T-helper 2 cell treated with Interferon-gamma antibody and Interleukin-4, amounts not matched to agents 5 μg/mL and 100 μg/mL, for 36 hours (primary cell): ENCODE measurements around the gene KRTAP12-1.
"Not testable (repeated sequence)": the region's sequence is repeated elsewhere in the genome, so short reads cannot be mapped to it uniquely, and the experiment has no call there.

ENCODE experiments used
- DNase-seq: peaks from one replicate; pipeline ENCODE4 v3.0.0; 2021; ENCODE audit warnings: low spot score
- H3K27ac Mint-ChIP-seq: one replicate; pipeline ENCODE4 v1.8.0; 2021; ENCODE audit warnings: mild to moderate bottlenecking, mixed read lengths
- H3K27me3 Mint-ChIP-seq: one replicate; pipeline ENCODE4 v1.8.0; 2021; ENCODE audit warnings: low read depth, mixed read lengths
- H3K36me3 Mint-ChIP-seq: one replicate; pipeline ENCODE4 v1.8.0; 2021; ENCODE audit warnings: low read depth, mixed read lengths
- H3K4me1 Mint-ChIP-seq: one replicate; pipeline ENCODE4 v1.8.0; 2021; ENCODE audit warnings: low read depth, mixed read lengths
- H3K4me3 Mint-ChIP-seq: one replicate; pipeline ENCODE4 v1.8.0; 2022; ENCODE audit warnings: mild to moderate bottlenecking, moderate library complexity, mixed read lengths
- H3K9me3 Mint-ChIP-seq: one replicate; pipeline ENCODE4 v1.8.0; 2021; ENCODE audit warnings: mixed read lengths

KRTAP12-1 gene

GRCh38 chr21:44684483-44684882 is 2.5 kb upstream of the KRTAP12-1 start:
- Mint-ChIP-seq H3K27me3 (peaks cover 14% of the 10 kb centered on the region), H3K9me3 (no peaks in the 10 kb centered on the region), H3K4me3 (no peak overlapping the region), H3K27ac (no peak overlapping the region), H3K36me3 (no peaks in the 10 kb centered on the region), H3K4me1 (peaks cover 8% of the 10 kb centered on the region)
- DNase-seq, result peak; percentile 0

DNA sequence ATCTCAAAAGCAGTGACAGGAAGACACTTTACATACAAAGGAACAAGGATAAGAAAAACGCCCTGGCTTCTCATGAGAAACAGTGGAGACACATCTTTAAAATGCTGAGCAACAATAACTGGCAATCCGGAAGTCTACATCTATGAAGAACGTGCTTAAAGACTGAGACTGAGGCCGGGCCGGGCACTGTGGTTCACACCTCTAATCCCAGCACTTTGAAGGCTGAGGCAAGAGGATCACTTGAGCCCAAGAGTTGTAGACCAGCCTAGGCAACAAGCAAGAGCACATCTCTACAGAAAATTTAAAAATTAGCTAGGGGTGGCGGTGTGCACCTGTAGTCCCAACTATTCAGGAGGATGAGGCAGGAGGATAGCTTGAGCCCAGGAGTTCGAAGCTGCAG is 2.1 kb upstream of the KRTAP12-1 start:
- Mint-ChIP-seq H3K9me3 (no peaks in the 10 kb centered on the region), H3K4me1 (peaks cover 8% of the 10 kb centered on the region), H3K27ac (no peak overlapping the region), H3K36me3 (no peaks in the 10 kb centered on the region), H3K27me3 (peaks cover 17% of the 10 kb centered on the region), H3K4me3 (no peak overlapping the region)
- peak; percentile 0 for DNase-seq

- H3K36me3 Mint-ChIP-seq, result no peaks in the 10 kb centered on the region
- peaks cover 17% of the 10 kb centered on the region for H3K27me3 Mint-ChIP-seq
- H3K9me3 Mint-ChIP-seq, result no peaks in the 10 kb centered on the region
- H3K27ac Mint-ChIP-seq, result no peak overlapping the region
- DNase-seq, result peak; percentile 1
- H3K4me1 Mint-ChIP-seq, result peaks cover 8% of the 10 kb centered on the region
- H3K4me3 Mint-ChIP-seq, result no peak overlapping the region
Observed at GRCh38 chr21:44682580-44683151, 703 bp upstream of the KRTAP12-1 start.

DNA sequence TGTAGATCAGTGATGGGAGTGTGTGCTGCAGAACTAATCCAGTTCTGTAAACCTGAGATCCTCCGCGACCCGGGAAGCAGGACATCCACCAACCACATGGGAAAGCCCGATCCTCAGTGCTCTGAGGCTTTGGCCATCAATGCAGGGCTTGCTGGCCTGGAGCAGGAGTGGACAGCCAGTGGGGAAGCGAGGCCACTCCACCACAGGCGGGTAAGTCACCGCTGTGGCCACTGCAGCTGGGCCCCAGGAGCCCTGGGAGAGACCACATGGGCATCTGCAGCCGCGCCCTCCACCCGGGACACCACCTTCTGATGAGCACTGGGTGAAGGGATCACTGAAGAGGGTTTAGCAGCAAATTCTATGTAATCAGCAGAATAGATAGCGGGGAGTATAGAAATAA is 811 bp downstream of the KRTAP12-1 start:
- peaks cover 17% of the 10 kb centered on the region for H3K27me3 Mint-ChIP-seq
- no peak for DNase-seq
- H3K4me3 Mint-ChIP-seq, result no peak overlapping the region
- H3K4me1 Mint-ChIP-seq, result peaks cover 5% of the 10 kb centered on the region
- H3K36me3 Mint-ChIP-seq, result no peaks in the 10 kb centered on the region
- no peaks in the 10 kb centered on the region for H3K9me3 Mint-ChIP-seq
- H3K27ac Mint-ChIP-seq, result no peak overlapping the region

DNA sequence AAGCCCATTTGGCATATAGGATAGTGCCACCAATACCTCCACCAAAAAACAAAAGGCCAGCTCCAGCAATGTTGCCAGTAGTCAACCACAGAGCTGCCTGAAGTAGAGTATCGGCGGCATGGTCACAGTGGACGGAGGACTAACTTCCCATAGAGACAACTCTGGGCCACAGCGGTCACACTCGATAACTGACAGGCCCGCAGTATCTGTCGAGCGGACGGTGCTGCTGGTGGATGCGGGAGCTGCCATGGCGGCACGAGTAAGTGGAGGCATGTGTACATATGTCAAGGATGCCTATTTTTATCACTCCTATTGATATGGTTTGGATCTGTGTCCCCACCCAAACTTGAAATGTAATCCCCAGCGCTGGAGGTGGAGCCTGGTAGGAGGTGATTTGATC is 4.1 kb downstream of the KRTAP12-1 start:
- Mint-ChIP-seq H3K4me3 (no peak overlapping the region), H3K36me3 (no peaks in the 10 kb centered on the region), H3K9me3 (peaks cover 14% of the 10 kb centered on the region), H3K27ac (no peak overlapping the region), H3K4me1 (no peaks in the 10 kb centered on the region), H3K27me3 (peaks cover 20% of the 10 kb centered on the region)
- no peak for DNase-seq

- no peak overlapping the region for H3K4me3 Mint-ChIP-seq
- no peaks in the 10 kb centered on the region for H3K36me3 Mint-ChIP-seq
- H3K9me3 Mint-ChIP-seq, result peaks cover 44% of the 10 kb centered on the region
- DNase-seq, result no peak
- peaks cover 21% of the 10 kb centered on the region for H3K27me3 Mint-ChIP-seq
- no peak overlapping the region for H3K27ac Mint-ChIP-seq
- no peaks in the 10 kb centered on the region for H3K4me1 Mint-ChIP-seq
Observed at GRCh38 chr21:44671911-44672310, 10.1 kb downstream of the KRTAP12-1 start.

DNA sequence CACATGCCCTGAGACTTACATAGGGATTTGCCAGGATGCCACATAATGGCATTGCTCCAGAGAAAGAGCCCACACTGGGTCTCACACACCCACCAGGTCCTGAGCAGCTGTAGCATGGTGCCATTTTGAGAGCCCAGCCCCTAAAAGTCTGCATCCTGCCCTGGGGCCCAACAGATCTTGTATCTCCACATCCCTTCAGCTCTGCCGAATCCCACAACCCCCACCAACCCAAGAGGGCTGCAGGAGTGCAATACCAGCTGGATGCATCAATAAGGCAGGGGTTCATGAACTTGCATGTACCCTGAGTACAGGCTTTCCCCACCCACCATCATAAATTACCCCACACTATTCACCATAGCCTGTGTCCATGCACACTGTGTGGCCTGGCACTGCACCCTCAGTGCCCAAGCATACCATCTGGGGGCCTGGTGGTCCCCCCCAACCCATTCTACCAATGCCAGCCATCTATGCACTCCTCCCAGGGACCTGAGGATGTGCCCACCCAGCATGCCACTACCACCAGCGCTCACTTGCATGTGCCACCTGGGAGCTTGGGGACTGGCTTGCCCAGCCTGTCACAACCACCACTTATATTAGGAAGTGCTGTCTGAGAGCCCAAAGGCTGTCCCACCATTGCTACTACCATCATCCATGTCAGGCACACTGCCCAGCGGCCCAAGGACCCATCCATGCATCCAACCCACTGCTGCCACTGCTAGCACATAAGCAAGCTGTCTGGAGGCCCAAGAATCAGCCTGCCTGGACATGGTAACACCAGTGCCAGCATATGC is 11.1 kb downstream of the KRTAP12-1 start:
- Mint-ChIP-seq H3K4me1 (no peaks in the 10 kb centered on the region), H3K27me3 (peaks cover 23% of the 10 kb centered on the region), H3K4me3 (no peak overlapping the region), H3K36me3 (no peaks in the 10 kb centered on the region), H3K9me3 (peaks cover 42% of the 10 kb centered on the region), H3K27ac (no peak overlapping the region)
- DNase-seq, result no peak

- Mint-ChIP-seq H3K9me3 (peaks cover 27% of the 10 kb centered on the region), H3K36me3 (no peaks in the 10 kb centered on the region), H3K27me3 (peaks cover 31% of the 10 kb centered on the region), H3K4me1 (no peaks in the 10 kb centered on the region), H3K4me3 (no peak overlapping the region), H3K27ac (no peak overlapping the region)
- DNase-seq, result no peak
Observed at GRCh38 chr21:44667612-44668011, 14.4 kb downstream of the KRTAP12-1 start.

GRCh38 chr21:44666401-44667320 is 15.3 kb downstream of the KRTAP12-1 start, which contains the start of gene KRTAP12-2:
Gene KRTAP12-2 (minus strand): TSS chr21:44666927. CDS start chr21:44666886, 41 bp downstream.
- H3K4me3 Mint-ChIP-seq, result no peak within 1 kb of the TSS
- H3K9me3 Mint-ChIP-seq, result peaks cover 22% of the 10 kb centered on the region
- H3K27me3 Mint-ChIP-seq, result peaks cover 34% of the 10 kb centered on the region
- H3K36me3 Mint-ChIP-seq, result no peaks in the 10 kb centered on the region
- H3K27ac Mint-ChIP-seq, result no peak within 1 kb of the TSS
- DNase-seq, result no peak
- H3K4me1 Mint-ChIP-seq, result no peaks in the 10 kb centered on the region

DNA sequence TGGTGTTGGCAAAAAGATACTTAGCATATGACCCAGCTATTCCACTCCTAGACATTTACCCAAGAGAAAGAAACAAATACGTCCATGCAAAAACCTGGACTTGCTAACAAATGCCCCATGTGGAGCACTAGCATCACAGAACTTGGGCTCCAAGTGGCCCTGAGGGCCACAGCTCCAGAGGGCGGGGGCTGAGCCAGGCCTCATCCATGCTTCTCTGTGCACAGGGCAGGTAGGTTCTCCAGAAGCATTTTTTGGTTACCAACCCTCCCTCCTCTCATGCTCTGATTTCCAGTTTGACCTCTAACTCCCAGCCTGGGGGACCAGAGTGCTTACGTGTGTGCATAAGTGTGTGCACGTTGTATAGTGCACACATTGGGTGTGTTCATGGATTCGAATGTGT is 17.3 kb downstream of the KRTAP12-1 start:
- Mint-ChIP-seq H3K36me3 (no peaks in the 10 kb centered on the region), H3K9me3 (peaks cover 10% of the 10 kb centered on the region), H3K27me3 (peaks cover 40% of the 10 kb centered on the region), H3K27ac (no peak overlapping the region), H3K4me1 (peaks cover 2% of the 10 kb centered on the region), H3K4me3 (no peak overlapping the region)
- no peak for DNase-seq

- not testable (repeated sequence) for H3K27ac Mint-ChIP-seq, H3K4me3 Mint-ChIP-seq, DNase-seq
- H3K9me3 Mint-ChIP-seq, result peaks cover 30% of the 10 kb centered on the region
- peaks cover 33% of the 10 kb centered on the region for H3K4me1 Mint-ChIP-seq
- peaks cover 21% of the 10 kb centered on the region for H3K36me3 Mint-ChIP-seq
- H3K27me3 Mint-ChIP-seq, result peaks cover 30% of the 10 kb centered on the region
Observed at GRCh38 chr21:44661567-44661966, 20.4 kb downstream of the KRTAP12-1 start.

GRCh38 chr21:44658913-44659595 is 22.9 kb downstream of the KRTAP12-1 start:
- Mint-ChIP-seq H3K27me3 (peaks cover 21% of the 10 kb centered on the region), H3K27ac (peak overlapping the region; percentile 93), H3K36me3 (peaks cover 31% of the 10 kb centered on the region), H3K4me3 (peak overlapping the region; percentile 54), H3K9me3 (peaks cover 36% of the 10 kb centered on the region), H3K4me1 (peaks cover 39% of the 10 kb centered on the region)
- DNase-seq, result no peak

DNA sequence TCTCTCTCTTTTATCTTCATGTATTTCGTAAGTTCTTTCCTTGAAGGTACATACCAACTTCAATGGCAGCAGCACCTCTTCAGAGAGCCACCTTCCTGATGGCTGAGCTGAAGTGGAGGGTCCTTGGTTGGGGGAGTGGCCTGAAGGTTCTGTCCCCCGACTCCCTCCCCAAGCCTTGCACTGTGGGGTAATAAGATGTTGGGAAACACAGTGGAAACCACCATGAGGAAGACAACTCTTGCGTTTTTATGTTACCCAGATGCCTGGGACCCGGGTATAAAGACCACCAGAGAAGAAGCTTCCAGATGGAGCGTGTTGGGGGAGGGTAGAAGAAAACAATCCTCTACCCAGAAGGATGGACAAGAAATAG is 23.4 kb downstream of the KRTAP12-1 start:
- Mint-ChIP-seq H3K9me3 (peaks cover 36% of the 10 kb centered on the region), H3K27ac (peak overlapping the region; percentile 93), H3K27me3 (peaks cover 16% of the 10 kb centered on the region), H3K4me1 (peaks cover 45% of the 10 kb centered on the region), H3K4me3 (peak overlapping the region; percentile 54), H3K36me3 (peaks cover 36% of the 10 kb centered on the region)
- DNase-seq, result no peak
